ENCODE results near the gene GARIN5B. TPM values are rescaled to one million over a fixed set of nuclear protein-coding genes. Genes with fewer than 3 reads are reported as not detected.

The GARIN5B gene
- total RNA-seq, 1 donor from 2014 or later, result not detected

DNA sequence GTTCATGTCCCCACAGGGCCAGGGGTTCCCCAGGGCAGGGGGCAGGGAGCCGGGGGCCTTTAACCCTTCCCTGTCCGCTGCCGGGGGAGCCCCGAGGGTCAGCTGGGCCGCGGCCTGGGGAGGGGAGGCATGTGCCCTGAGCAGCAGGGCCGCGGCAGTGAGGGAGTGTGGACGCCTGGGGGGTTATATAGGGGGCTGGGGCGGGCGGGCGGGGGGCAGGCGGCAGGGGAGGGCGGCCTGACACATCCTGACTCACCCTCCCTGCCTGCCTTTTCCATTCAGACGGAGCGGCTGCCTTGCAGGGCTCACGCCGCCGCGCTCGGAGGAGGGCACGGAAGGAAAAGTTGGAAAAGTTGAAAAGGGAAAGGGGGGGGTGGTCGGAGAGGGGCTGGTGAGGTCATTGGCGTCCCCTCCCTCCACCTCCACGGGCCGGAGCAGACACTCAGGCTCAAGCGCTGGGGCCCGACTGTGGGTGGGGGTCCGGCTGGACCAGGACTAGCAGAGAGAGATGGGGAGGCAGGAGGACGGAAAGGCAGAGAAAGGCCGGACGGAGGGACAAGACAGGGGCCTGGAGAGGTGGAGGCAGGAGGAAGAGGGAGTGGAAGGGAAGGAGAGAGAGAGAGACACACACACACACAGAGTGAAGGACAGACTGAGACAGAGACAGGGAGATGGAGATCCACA, 7.4 kb upstream of the GARIN5B start, which contains the start of gene IL11:
Gene IL11, minus strand, starts transcription at position 159 of the 684 bp plus-strand sequence. Its CDS starts 153 bp downstream, at position 6.
- DNase-seq (ENCODE audit: low read depth, low spot score), result no peak

DNA sequence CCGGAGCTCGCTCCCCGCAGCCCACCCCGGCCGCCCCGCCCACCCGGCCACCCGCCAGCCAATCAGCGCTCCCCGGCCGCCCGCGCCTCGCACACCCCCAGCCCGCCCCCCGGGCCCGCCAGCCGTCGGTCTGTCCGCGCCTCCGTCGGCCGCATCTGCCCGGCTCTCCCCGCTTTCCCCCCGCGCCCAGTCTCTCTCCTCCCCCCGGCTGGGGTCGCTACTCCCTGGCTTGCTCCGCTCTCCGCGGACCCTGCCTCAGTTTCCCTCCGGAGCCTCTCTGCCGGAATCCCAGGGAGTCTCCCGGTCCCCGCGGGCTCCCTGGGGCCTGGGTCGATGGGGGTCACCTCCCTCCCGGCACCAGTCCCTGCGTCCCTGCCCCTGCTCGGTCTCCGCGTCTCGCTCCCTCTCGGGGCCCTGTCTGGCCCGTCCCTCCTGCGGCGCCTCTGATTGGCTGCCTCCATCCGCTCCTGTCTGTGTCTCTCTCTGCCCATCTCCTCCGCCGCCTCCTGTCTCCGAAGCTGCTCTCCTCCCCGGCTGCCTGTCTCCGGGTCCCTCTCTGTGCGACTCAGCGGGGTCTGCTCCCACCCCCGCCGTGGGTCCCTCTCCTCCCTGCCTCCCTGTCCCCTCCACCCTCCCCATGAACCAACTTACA, 6.7 kb upstream of the GARIN5B start:
- no peak for DNase-seq (ENCODE audit: low read depth, low spot score)

DNA sequence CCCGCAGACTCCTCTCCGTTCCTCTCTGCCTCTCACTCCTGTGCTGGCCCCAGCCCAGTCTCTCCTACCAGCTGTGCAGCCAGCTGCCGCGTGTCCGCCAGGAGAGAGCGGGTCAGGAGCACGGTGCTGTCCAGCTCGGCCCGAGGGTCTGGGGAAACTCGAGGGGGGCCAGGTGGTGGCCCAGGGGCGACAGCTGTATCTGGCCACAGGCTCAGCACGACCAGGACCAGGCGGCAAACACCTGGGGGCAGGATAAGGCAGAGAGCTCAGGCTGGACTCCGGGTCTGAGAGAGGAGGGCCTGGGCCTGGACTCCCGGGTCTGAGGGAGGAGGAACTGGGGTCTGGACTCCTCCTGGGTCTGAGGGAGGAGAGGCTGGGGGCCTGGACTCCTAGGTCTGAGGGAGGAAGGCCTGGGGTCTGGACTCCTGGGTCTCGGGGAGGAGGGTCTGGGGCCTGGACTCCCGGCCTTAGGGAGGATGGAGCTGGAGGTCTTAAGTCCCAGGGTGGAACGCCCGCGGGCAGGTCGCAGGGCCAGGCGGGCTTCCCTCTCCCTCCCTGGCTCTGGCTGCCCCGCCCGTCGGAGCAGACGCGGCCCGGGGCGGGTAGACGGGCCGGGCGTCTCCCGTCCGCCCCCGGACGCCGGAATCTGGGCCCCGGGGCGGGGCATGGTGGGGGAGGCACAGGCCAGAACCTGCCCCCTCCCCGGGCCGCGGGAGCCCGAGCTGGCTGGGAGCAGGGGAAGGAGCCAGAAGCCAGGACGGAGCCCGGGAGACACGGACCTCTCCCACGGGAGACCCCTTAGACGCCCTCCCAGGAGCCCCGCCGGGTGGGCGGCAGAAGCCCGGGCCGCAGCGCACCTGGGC, 5.9 kb upstream of the GARIN5B start:
- no peak for DNase-seq (ENCODE audit: low read depth, low spot score)

DNA sequence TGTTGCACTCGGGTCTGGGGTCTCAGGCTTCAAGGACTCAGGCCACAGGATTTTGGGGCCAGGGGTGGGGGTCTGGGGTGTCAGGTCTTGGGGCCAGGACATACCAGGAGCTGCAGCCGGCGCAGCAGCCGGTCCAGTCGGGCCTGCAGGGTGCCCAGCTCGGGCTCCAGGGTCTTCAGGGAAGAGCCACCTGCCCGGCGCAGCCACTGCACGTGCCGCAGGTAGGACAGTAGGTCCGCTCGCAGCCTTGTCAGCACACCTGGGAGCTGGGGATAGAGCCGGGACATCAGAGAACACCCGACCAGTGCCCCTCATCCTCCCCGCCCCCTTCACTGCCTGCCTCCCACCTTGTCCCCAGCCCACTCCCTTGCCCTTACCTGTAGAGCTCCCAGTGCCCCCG, 5.0 kb upstream of the GARIN5B start:
- no peak for DNase-seq (ENCODE audit: low read depth, low spot score)

DNA sequence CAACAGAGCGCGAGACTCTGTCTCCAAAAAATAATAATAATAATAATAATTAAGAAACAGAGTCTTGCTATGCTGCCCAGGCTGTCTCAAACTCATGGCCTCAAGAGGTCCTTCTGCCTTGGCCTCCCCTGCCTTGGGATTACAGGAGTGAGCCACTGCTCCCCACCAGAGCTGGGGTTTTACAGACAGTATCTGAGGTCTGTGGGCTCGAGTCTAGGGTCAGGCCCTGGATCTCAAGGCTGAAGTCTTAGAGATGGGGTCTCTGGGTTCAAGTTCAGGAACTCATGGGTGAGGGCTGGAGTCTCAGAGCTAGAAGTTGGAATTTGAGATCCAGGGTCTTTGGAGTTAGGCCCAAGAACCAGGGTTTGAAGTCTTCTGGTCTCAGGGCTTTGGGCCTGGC, 3.7 kb upstream of the GARIN5B start:
- no peak for DNase-seq (ENCODE audit: low read depth, low spot score)

DNA sequence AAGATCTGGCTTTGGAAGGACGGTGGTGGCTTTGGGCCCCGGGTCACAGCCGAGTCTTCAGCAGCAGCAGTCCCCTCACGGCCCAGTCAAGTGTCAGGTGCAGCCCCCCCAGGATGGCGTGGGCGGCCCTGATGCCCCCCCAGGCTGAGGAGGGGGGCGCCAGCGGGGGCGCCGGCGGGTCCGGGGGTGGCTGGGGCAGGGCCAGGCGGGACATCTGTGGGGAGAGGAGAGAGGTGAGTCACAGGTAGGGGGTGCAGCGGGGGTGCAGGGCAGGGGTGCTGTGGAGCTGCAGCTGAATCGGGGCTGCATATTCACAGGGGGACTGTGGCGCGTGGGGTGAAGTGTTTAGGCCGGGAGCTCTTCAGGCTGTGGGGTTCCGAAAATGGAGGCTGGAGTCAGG, 2.9 kb upstream of the GARIN5B start:
- no peak for DNase-seq (ENCODE audit: low read depth, low spot score)

DNA sequence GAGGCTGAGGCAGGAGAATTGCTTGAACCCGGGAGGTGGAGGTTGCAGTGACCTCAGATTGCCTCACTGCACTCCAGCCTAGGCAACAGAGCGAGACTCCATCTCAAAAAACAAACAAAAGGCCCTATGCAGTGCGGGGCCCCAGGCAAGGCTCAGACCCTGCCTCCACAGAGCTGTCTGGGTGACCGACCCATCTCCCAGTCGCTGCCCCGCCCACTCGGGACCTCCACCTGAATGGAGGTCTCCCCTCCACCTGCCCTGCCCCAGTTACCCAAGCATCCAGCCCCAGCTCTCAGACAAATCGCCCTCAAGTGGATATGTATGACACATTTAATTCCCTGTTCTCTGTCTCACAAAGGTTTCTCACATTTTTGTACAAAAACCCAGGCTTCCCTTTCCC, 2.2 kb upstream of the GARIN5B start:
- DNase-seq (ENCODE audit: low read depth, low spot score), result no peak

DNA sequence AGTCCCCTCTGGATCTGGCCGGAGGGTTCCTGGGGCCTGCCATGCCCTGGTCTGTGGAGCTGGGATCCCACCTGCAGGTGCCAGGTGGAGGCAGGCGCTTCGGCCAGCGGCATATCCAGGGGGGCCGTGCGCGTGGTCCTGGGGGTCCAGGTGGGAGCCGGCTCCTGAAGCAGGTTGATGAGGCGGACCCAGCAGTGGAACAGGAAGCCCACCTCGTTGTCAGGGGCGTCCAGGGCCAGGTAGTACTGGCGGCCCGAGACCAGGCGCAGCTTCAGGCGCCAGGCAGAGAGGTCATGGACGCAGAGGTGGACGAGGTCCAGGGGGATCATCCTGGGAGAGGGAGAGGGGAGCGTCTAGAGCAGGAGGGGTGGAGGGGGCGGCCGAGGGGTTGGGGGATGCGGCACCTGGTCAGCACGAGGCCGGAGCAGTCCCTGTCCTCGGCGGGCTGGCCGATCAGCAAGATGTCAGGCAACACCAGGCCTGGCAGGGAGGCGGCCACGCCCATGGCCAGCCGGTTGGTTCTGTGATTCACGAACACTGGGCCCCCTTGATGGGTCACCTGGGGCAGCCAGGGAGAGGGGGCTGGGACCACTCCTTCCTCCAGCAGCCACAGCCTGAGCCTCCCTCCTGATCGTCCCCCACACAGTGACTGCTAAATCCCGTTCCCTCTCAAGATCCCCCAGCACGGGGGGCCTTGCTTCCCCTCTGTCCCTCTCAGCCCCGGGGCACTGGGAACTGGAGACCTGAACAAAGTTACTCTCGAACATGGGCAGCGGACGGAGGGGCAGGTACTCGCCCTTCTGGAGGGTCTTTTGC, 678 bp downstream of the GARIN5B start:
- DNase-seq (ENCODE audit: low read depth, low spot score), result no peak

DNA sequence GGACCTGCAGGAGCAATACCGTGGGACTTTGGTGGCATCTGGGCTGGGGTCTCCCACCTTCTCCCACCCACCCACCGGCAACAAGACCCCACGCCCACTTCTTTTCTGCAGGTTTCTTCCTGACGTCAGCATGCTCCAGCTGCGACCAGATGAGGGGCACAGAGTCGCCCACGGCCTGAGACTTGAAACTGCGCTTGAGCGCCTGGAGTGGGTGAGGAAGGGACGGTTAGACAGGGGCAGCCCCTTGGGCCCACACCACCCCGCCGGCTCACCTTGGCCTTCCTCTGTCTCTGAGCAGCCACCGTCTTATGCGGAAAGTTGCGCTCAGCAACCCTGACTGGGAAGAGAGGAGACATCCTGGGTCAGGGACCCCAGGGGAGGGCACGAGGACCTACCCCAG, 2.2 kb downstream of the GARIN5B start:
- no peak for DNase-seq (ENCODE audit: low read depth, low spot score)

DNA sequence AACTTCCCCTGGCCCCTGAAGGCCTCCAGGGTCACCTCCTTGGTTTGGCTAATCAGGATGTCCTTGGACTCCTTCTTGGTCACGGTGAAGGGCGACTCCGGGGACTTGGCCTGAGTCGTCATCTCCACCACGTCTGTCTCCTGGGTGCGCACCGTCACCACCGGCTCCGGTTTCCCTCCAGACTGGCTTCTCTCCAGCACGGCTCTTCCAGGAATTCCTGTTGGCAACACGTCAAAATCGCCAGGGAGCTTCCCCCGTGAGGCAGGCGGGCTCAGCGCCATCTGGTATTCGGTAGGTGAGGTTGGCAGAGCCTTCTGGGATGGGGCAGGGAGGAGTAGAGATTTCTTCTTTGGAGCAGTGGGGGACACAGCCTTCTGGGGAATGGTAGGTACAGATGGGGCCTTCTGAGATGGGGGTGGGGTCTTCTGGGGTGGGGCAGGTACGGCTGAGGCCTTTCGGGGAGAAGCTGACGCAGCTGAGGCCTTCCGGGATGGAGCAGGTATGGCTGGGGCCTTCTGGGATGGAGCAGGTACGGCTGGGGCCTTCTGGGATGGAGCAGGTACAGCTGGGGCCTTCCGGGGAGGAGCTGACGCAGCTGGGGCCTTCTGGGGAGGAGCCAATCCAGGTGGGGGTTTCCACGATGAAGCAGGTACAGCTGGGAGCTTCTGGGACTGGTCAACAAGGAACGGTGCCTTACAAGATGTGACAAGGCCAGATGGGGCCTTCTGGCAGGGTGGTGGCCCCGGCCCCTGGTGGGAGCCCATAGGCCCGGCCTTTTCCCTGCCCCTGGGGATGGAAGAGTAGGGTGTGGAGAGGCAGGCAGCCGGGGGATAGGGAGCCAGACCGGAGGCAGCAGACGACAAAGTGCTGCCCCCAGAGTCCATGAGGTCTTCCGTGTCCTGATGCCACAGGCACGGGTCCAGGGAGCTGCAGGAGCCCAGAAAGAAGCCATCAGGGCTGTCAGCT, 3.8 kb downstream of the GARIN5B start:
- no peak for DNase-seq (ENCODE audit: low read depth, low spot score)

DNA sequence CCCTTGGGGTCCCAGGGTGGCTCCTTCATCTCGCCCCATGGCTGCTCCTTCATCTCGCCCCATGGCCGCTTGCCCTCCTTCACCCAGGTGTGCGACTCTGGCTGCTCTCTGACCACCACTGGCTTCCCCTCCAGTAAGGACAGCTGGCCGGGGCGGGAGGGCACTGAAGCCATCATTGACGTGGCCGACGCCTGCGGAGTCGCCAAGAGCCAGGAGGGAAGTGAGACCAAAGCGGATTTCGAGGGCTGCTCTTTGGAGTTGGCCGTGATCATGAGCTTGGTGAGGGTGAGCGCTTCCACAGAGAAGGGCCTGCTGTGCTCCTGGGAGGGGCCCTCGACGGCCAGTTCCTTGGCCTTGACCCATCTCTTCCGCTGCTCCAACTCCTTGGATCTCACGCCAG, 4.6 kb downstream of the GARIN5B start:
- DNase-seq (ENCODE audit: low read depth, low spot score), result no peak

DNA sequence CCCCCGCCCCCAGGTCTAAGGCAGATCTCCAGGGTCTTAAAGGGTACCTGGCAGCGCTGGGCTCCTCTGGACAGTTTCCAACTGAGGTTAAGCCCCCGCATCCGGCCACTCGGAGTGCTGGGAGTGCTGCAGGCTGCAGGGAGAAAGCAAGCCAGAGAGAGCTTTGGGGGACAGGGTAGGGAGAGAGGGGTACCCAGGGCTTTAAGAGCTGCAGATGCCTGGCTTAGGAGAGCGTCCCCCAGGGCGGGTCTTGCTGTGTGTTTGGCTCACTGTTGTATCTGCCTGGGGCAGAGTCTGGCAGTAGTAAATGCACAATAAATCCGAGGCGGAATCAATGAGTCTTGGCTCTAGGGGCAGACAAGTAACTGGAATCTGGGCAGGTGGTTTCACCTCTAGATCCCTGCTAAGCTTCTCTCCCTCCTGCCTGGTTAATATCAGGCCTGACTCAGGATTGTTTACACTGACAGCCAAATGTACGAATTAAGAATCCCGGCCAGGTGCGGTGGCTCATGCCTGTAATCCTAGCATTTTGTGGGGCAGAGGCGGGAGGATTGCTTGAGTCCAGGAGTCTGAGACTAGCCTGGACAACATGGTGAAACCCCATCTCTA, 7.7 kb downstream of the GARIN5B start:
- no peak for DNase-seq (ENCODE audit: low read depth, low spot score)

DNA sequence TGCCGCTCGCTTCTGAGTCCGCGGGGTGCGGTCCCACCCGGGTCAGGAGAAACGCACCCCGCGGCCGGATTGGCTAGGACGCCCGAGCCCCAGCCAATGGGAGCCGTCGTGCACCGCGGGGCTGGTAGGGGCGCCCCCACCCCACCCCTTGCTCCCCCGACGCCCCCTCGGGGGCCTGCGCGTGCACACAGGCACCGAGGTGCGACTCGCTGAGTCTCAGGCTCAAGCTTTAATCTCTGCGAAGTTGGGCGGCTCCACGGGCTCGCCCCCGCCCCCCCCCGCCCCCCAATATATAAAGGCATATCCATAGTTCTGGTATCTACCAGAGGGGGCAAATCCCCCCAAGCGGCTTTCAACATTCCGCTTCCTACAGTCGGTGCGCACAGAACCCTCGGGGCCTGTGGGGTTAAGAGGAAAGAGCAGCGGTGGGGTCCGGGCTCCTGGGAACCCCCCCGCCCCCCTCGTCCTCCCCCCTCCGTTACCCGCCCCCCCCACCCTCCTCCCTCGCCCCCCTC, 8.3 kb downstream of the GARIN5B start, which contains the start of gene COX6B2:
Gene COX6B2, minus strand, starts transcription at position 22 of the 515 bp plus-strand sequence. CDS start 198 bp downstream, outside the sequence.
- no peak for DNase-seq (ENCODE audit: low read depth, low spot score)

DNA sequence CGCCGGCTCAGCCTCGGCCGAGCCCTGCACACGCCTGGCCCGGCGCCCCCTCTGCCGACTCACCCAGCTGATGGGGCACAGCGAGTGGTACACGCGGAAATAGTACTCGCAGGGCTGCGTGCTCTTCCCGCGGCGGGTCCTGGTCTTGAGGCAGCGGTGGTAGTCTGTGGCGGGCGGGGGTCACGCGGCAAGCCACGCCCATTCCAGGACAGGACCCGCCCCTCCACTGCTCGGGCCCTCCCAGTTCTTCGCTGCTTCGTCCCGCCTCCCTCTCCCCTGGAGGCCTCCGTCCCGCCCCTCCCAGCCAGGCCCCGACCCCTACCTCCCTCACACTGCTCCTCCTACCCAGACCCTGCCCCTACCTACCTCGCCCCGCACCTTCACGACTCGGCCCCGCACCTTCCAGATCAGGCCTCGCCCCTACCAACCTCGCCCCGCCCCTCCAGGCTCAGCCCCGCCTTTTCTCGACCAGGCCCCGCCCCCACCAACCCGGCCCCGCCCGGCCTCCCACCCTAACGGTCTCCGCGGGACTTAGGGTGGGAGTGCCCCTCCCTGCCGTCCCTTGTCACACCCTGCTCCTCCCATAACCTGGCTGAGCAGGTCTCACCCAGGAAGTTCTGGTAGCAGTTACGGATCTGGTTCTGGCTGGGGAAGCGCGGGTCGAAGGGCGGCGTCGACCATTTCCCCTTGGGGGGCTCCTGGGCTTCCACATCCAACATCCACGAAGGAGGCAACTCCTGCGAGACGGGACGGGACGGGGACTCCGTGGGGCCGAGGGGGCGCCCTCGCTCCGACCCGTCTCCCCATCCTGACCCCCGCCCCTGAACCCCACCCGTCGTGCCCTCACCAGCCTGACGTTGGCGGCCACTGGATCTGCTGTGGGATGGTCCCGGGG, 9.0 kb downstream of the GARIN5B start:
- no peak for DNase-seq (ENCODE audit: low read depth, low spot score)

DNA sequence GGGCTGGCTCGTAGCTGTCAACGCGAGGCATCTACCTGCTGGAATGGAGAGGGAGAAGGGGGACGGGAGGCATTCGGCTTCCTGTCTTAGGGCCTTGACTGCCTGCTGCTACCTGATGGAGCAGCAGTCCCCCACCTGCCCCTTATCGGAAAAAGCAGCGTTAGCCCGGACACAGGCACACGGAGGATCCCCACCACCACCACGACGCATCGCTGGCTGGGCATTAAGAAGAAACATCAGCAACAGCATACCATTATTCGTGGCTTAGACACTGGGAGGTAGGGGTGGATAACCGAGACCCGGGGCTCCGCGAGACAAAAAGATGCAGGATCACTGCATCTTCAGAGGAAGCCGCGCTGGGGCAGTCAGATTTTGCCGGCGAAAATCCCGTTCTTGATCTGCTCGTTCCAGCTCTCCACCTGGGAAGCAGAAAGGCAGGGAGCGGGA, 9.7 kb downstream of the GARIN5B start:
- no peak for DNase-seq (ENCODE audit: low read depth, low spot score)

DNA sequence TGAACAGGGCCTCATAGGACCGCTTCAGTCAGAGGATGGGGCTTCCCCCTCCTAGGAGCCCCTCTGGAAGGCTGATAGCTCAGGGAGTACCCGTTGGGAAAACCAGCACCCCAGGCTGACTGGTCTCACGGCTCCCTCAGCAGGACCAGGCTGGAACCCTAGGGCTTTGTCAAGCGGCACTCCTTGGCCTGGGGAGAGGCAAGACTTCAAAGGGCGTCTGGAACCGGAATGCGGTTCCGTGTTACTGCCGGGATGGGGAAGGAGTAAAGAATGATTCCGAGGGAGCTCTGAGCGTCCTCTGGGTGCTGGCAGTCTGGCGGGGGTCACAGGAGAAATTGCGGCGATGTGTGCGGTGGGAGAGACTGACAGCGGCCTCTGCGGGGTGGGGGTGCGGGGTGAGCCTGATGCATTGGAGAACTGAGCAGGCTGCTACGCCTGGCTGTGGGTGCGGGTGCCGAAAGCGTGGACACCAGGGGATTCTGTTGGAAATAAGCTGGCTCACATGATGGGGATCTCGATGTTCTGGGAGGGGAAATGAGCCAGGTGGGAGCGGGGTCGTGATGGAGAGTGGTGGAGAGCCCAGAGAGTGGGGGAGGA, 10.4 kb downstream of the GARIN5B start:
- no peak for DNase-seq (ENCODE audit: low read depth, low spot score)

DNA sequence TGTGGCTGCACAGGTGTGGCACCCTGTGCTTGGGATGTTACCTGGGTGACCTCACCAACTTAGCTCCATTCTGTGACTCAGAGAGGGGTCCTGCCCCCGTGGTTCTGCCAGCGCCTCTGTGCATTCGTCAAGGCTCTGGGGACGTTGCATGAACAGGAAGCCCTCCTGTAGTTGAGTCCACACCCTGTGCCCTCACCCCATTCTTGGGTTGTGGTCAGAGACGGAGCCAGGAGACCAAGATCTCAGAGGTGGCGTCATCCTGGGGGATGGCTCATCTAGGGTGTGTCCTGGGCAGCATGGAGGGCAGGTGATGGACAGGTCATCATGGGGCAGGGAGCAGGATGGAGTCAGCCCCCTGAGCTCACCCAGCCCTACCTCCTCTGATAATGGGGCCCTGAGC, 11.0 kb downstream of the GARIN5B start:
- DNase-seq (ENCODE audit: low read depth, low spot score), result no peak
